Neural crest cell (in vitro differentiated cells): Measurements from ENCODE around the gene WDR17. TPM values are rescaled to one million over a fixed set of nuclear protein-coding genes. Genes with fewer than 3 reads are reported as not detected.

Experiments used
- DNase-seq: peaks from one replicate; pipeline ENCODE4 v3.0.0; 2021; ENCODE audit warnings: low read depth, mixed read lengths, low spot score
- H3K27ac Mint-ChIP-seq: one replicate; pipeline ENCODE4 v1.8.0; 2021; ENCODE audit warnings: mild to moderate bottlenecking, mixed read lengths; ENCODE audit not compliant: unreplicated experiment
- H3K27me3 Mint-ChIP-seq: 2 replicates; pipeline ENCODE4 v1.8.0; 2021; ENCODE audit warnings: low read depth, mild to moderate bottlenecking, mixed read lengths
- H3K36me3 Mint-ChIP-seq: 2 replicates; pipeline ENCODE4 v1.8.0; 2021; ENCODE audit warnings: low read depth, mild to moderate bottlenecking, mixed read lengths
- H3K4me1 Mint-ChIP-seq: 2 replicates; pipeline ENCODE4 v1.8.0; 2021; ENCODE audit warnings: mixed read lengths
- H3K4me3 Mint-ChIP-seq: one replicate; pipeline ENCODE4 v1.8.0; 2021; ENCODE audit warnings: mild to moderate bottlenecking, mixed read lengths
- H3K9me3 Mint-ChIP-seq: 2 replicates; pipeline ENCODE4 v1.8.0; 2021; ENCODE audit warnings: mixed read lengths
- CTCF ChIP-seq: fragments of 200-600 bp; sonication (generic); conservative IDR thresholded peaks from 2 replicates; pipeline ENCODE4 v1.5.0; 2021; ENCODE audit warnings: antibody characterized with exemption, mild to moderate bottlenecking
- total RNA-seq: library from RNA; stranded (reverse); gene quantifications from 2 replicates; pipeline ENCODE4 v1.2.1, GENCODE V29; 2021

WDR17 gene
- total RNA-seq, 1 donor from 2014 or later = 8.7 TPM

GRCh38 chr4:176123710-176124407 is 58.2 kb downstream of the WDR17 start:
- no peak for DNase-seq
- Mint-ChIP-seq H3K9me3 (no peaks in the 10 kb centered on the region), H3K27me3 (no peaks in the 10 kb centered on the region), H3K27ac (no peak overlapping the region), H3K36me3 (peaks cover 2% of the 10 kb centered on the region), H3K4me3 (no peak overlapping the region), H3K4me1 (no peaks in the 10 kb centered on the region)
- peak; percentile 69 for TF ChIP-seq CTCF

GRCh38 chr4:176125063-176125462 is 59.4 kb downstream of the WDR17 start:
- H3K9me3 Mint-ChIP-seq = no peaks in the 10 kb centered on the region
- no peaks in the 10 kb centered on the region for H3K27me3 Mint-ChIP-seq
- H3K36me3 Mint-ChIP-seq = peaks cover 2% of the 10 kb centered on the region
- no peaks in the 10 kb centered on the region for H3K4me1 Mint-ChIP-seq
- no peak for TF ChIP-seq CTCF
- no peak overlapping the region for H3K27ac Mint-ChIP-seq
- no peak overlapping the region for H3K4me3 Mint-ChIP-seq
- no peak for DNase-seq

GRCh38 chr4:176134670-176135069 is 69.0 kb downstream of the WDR17 start:
- no peaks in the 10 kb centered on the region for H3K27me3 Mint-ChIP-seq
- no peaks in the 10 kb centered on the region for H3K9me3 Mint-ChIP-seq
- H3K4me1 Mint-ChIP-seq = no peaks in the 10 kb centered on the region
- no peak overlapping the region for H3K4me3 Mint-ChIP-seq
- no peak for DNase-seq
- no peak for TF ChIP-seq CTCF
- H3K27ac Mint-ChIP-seq = no peak overlapping the region
- no peaks in the 10 kb centered on the region for H3K36me3 Mint-ChIP-seq

- TF ChIP-seq CTCF = no peak
- no peak for DNase-seq
- Mint-ChIP-seq H3K9me3 (no peaks in the 10 kb centered on the region), H3K36me3 (no peaks in the 10 kb centered on the region), H3K4me3 (no peak overlapping the region), H3K4me1 (no peaks in the 10 kb centered on the region), H3K27me3 (no peaks in the 10 kb centered on the region), H3K27ac (no peak overlapping the region)
Measured at GRCh38 chr4:176137631-176138030, 72.0 kb downstream of the WDR17 start.

GRCh38 chr4:176139518-176139917 is 73.9 kb downstream of the WDR17 start:
- Mint-ChIP-seq H3K36me3 (no peaks in the 10 kb centered on the region), H3K4me3 (no peak overlapping the region), H3K27me3 (no peaks in the 10 kb centered on the region), H3K9me3 (no peaks in the 10 kb centered on the region), H3K4me1 (no peaks in the 10 kb centered on the region), H3K27ac (no peak overlapping the region)
- TF ChIP-seq CTCF = no peak
- no peak for DNase-seq
